ENCODE measurements around the gene ARMC6.
"Not testable (repeated sequence)": the region's sequence is repeated elsewhere in the genome, so short reads cannot be mapped to it uniquely, and the experiment has no call there.

The ARMC6 gene

DNA sequence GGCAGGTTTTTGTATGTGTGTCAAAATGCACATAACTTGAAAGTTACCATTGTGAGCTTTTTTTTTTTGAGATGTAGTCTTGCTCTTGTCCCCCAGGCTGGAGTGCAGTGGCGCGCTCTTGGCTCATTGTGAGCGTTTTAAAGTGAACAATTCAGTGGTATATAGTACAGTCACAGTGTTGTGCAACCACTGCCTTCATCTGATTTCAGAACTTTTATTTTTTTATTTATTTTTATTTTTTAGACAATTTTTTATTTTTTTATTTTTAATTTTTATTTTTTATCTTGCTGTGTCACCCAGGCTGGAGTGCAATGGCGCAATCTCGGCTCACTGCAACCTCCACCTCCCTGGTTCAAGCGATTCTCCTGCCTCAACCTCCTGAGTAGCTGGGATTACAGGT is 45.4 kb downstream of the ARMC6 start:
- no peak for DNase-seq

DNA sequence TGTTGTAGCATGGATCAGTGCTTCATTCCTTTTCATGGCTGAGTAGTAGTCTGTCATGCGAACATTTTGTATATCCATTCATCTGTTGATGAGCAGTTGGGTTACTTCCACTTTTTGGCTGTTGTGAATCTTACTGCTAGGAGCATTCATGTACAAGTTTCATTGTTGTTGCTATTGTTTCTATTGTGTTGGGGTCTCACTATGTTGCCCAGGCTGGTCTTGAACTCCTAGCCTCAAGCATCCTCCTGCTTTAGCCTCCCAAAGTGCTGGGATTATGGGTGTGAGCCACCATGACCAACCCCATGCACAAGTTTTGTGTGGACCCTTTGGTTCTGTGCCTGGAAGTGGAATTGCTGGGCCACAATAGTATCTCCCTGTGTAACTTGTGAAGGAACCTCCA is 46.2 kb downstream of the ARMC6 start:
- no peak for DNase-seq

DNA sequence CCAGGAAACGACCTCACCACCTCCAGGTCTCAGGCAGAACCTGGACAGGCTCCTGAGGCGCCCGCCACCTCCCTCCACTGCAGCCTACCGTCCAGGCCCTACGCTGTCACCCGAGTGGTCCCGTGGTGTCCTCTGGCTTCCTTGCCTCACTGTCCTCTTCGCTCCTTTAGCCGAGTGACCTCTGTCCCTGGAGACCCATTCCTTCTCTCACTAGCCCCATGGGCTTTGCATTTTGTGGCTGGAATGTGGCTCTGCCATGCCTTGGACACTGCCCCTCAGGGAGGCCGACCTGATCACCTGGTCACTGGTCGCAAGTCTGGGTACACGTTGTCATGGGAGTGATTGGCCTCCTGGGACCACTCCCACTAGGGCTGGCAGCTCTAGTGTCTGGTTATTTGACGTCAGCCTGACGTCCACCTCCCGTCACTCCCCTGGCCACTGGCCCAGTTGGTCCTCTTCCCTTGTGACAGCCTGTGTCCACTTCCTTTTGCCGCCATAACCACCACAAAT is 48.3 kb downstream of the ARMC6 start:
- no peak for DNase-seq

DNA sequence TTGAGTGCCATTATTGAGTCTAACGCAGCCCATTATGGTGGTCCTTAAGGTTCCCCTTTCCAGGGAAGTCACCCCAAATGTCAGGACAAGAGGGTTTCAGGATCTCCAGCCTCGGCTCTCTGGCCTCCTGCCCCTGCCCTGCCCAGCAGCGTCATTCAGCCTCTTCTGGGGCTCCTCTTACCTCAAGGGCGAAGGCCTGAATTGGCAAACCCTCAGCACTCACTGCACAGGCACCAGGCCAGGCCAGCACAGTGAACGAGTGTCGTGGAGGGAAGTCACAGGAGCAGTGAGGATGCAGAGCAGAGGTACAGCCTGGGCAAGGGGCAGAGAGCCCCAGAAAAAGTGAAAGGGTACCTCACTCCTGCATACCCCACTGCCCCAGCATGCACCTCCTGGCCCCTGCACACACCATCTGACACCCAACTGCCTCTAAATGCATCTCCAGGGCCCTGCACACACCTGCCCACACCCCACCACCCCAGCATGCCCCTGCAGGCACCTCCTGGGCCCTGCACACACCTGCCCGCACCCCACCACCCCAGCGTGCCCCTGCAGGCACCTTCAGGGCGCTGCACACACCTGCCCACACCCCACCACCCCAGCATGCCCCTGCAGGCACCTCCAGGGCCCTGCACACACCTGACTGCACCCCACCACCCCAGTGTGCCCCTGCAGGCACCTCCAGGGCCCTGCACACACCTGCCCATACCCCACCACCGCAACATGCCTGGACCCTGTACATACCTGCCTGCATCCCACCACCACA is 50.2 kb downstream of the ARMC6 start:
- no peak for DNase-seq

GRCh38 chr19:19087676-19088075 is 54.3 kb downstream of the ARMC6 start:
- DNase-seq = no peak

DNA sequence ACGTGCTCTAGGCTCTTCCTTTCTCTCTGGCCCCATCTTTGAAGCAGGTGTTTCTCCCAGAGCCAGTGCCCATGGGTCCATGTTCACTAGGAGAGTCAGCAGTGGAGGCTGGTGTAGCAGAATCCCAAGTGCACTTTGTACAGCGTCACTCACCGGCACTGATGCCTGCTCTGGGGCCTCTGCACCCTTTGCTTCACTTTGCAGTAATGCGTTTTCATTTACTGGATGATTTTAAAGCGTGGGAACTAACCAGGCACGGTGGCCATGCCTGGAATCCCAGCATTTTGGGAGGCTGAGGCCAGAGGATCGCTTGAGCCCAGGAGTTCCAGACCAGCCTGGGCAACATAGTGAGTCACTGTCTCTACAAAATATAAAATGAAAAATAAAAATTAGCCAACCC is 61.1 kb downstream of the ARMC6 start:
- DNase-seq = no peak

DNA sequence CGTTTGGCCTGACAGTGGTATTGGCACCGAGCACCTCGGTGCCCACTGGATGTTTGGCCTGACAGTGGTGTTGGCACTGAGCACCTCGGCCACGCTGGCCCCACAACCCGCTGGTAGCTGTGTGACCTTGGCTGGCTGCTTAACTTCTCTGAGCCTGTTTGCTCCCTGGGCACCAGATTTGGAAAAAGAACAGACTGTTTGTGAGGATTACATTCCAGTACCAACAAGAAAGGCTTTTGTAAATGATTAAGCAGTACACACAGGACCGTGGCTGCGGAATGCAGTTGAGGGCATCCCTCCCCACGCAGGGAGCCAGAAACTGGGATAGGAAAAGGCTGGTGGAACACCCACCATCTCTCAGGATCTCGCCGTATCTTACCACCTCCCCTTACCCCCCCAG is 62.3 kb downstream of the ARMC6 start:
- DNase-seq = no peak

GRCh38 chr19:19096641-19097627 is 63.5 kb downstream of the ARMC6 start:
- DNase-seq = no peak

- DNase-seq = no peak
Measured at GRCh38 chr19:19098084-19098702, 64.8 kb downstream of the ARMC6 start.

DNA sequence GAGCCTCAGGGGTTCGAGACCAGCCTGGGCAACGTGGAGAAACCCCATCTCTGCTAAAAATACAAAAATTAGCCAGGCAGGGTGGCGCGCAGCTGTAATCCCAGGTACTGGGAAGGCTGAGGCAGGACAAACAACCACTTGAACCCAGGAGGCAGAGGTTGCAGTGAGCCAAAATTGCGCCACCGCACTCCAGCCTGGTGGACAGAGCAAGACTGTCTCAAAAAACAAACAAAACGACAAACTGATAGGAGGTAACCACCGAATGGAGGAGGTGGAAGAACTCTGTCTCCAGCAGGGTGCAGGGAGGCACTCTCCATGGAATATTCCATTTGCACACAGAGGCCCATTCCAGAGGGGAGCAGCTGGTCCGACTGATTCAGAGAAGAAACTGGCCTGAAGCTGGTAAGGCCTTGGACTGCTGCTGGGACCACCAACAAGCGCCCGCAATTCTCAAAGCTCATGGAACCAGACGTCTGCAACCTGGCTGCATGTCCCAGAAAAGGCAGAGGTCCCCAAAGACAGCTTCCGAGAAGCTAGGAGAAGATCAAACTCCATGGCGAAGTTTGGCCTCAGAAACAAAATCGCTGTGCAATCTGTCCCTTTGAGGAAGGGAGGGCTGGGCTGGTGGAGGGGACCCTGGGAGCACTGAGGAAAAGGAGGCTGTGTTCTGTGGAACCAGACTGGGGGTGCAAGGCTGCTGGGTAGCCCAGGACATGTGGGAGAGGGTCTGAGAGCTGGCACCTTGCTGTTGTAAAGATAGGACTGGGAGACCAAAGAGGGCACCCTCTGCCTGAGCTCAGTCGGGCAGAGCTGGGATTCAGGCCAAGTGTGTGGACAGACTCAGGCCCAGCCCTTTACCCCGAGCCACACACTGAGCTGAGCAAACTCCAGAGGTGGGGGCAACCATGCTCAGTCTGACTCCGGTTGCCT is 65.6 kb downstream of the ARMC6 start:
- no peak for DNase-seq

DNA sequence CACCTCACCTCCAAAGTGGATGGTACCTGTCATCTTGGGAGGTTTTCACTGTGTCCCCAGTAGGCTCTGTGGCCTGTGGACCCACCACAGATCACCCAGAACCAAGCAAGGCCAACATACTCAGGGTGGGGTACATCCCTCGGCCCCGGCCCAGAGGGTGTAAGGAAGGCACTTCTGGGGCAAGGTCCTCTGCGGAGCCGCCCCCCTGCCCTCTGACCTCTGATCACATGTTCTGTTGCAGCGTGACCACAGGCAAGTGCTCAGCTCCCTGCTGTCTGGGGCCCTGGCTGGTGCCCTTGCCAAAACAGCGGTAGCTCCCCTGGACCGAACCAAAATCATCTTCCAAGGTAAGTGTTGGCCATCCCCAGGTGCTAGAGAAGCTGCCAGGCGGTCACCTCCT is 68.1 kb downstream of the ARMC6 start:
- DNase-seq = no peak

- DNase-seq = not testable (repeated sequence)
Measured at GRCh38 chr19:19102566-19102965, 69.2 kb downstream of the ARMC6 start.

- no peak for DNase-seq
Measured at GRCh38 chr19:19103167-19103566, 69.8 kb downstream of the ARMC6 start.

DNA sequence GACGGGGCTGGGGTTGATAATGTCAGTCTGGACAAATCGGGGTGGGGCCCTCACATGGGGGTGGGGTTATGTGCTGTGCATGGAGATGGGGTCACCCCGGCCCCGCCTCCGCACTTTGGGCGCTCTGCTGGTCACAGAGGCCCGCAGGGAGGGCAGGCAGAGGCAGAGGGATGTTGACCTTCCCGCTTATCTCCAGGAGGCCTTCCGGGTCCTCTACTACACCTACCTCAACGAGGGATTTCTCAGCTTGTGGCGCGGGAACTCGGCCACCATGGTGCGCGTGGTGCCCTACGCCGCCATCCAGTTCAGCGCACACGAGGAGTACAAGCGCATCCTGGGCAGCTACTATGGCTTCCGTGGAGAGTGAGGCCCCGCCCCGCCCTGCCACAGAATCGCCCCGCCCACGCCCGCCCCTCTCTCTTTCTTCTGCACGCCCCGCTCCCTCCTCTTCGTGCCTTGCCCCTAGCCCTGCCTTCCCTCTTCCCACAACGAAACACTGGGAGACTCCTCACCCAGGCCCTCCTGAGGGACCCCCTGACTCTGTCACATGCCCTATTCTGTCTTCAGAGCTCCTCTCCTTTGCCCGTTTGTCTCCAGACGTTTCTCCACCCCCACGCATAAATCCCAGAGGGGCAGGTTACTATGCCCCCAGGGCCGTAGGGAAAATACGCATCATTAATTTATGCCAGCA is 72.1 kb downstream of the ARMC6 start:
- DNase-seq = no peak

- no peak for DNase-seq
Measured at GRCh38 chr19:19106056-19106551, 72.7 kb downstream of the ARMC6 start.

DNA sequence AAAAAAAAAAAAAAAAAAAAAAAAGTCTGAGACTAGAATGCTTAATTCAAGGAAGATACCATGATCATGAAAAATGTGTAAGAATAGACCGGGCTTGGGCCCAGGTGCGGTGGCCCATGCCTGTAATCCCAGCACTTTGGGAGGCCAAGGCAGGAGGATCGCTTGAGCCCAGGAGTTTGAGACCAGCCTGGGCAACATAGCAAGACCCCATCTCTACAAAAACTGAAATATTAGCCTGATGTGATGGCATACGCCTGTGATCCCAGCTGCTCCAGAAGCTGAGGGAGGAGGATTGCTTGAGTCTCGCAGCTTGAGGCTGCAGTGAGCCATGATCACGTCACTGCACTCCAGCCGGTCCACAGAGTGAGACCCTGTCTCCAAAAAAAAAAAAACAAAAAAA is 73.5 kb downstream of the ARMC6 start:
- DNase-seq = not testable (repeated sequence)

DNA sequence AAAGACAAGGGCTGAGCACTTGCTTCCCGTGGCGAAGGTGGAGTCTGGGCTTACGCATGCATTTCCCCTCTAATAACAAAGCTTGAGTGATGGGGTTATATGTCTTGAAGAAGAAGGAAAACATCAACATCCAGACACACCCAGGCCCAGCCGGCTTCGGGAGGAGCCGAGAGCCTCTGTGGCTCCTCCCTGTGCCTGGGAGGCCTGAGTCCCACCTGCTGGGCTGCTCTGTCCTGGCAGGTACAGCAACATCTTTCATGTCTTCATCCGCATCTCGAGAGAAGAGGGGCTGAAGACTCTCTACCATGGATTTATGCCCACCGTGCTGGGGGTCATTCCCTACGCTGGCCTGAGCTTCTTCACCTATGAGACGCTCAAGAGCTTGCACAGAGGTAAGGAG is 74.3 kb downstream of the ARMC6 start:
- DNase-seq = no peak

Measured in activated CD8-positive, alpha-beta memory T cell treated with anti-CD3 and anti-CD28 coated beads for 24 hours (primary cell).